Mononuclear cell (primary cell): ENCODE measurements around the gene SERINC4. TPM values are rescaled to one million over a fixed set of nuclear protein-coding genes. Genes with fewer than 3 reads are reported as not detected.
"Not testable (repeated sequence)": the region's sequence is repeated elsewhere in the genome, so short reads cannot be mapped to it uniquely, and the experiment has no call there.

ENCODE experiments used
- H3K27me3 ChIP-seq: 2 replicates; pipeline ENCODE4 v1.6.0; 2011; ENCODE audit warnings: low read length, control low read depth; ENCODE audit not compliant: insufficient read depth
- H3K4me1 ChIP-seq: 2 replicates; pipeline ENCODE4 v1.5.1; 2011; ENCODE audit warnings: mild to moderate bottlenecking, low read length, control low read depth; ENCODE audit not compliant: insufficient read depth
- H3K4me3 ChIP-seq: 2 replicates; pipeline ENCODE4 v1.5.1; 2011; ENCODE audit warnings: mild to moderate bottlenecking, low read length, moderate library complexity
- H3K9me3 ChIP-seq: 2 replicates; pipeline ENCODE4 v1.5.1; 2011; ENCODE audit warnings: low read depth, mild to moderate bottlenecking, control low read depth, low read length
- total RNA-seq: library from RNA; depleted of rRNA; stranded (reverse); fragments of >200 nt; gene quantifications from one replicate; pipeline ENCODE4 v1.2.3, GENCODE V29; 2012

SERINC4 gene
- total RNA-seq, 1 donor = not detected

DNA sequence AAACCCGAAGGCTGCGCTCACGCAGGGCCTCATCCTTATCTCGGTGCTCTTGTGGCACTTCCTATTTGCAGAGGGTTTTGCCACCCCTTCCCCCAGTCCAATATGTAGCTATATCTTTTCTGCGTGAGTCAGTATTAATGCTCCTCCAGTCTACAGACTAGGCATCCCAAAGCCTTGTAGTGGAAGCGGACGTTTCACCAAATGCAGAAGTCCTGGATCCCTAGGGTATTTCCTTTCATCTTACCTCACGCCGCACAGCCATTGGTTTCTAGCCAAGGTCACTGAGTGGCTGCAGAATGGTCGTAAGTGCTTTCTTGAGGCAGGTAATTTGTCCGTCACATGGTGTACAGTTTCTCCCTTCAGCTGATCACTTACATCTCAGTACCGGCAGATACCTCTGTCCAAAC, 53.1 kb downstream of the SERINC4 start:
- peaks cover 56% of the 10 kb centered on the region for H3K4me1 ChIP-seq
- not testable (repeated sequence) for H3K9me3 ChIP-seq, H3K27me3 ChIP-seq
- peak overlapping the region; percentile 78 for H3K4me3 ChIP-seq

DNA sequence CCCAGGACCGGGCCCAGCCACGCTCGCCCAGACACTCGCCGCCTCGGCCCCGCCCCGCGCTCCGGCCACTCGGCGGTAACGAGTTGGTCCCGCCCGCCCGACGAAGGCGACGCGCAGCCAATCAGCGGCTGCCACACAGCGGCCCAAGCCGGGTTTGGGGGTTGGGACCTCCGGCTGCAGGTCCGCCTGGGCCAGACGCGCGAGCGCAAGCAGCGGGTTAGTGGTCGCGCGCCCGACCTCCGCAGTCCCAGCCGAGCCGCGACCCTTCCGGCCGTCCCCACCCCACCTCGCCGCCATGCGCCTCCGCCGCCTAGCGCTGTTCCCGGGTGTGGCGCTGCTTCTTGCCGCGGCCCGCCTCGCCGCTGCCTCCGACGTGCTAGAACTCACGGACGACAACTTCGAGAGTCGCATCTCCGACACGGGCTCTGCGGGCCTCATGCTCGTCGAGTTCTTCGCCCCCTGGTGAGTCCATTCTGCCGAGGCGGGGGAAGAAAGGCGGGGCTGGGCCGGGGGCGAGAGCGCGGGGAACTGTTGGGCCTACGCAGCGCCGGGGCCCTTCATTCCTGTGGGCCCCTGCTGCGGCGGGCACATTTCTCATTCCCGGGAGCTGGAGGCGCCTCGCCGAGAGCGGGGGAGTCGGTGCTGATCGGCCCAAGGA, 53.6 kb downstream of the SERINC4 start, which contains the start of gene PDIA3:
TSS of gene PDIA3 (plus strand) at position 194 of the 658 bp plus-strand sequence. CDS start at position 296, 102 bp downstream.
- H3K27me3 ChIP-seq, H3K9me3 ChIP-seq: not testable (repeated sequence)
- peaks cover 53% of the 10 kb centered on the region for H3K4me1 ChIP-seq
- peak within 1 kb of the TSS; percentile 78 for H3K4me3 ChIP-seq

Other genes with a start within 250 kb of the SERINC4 start
- 9.9 TPM for gene PPIP5K1, start 210.0 kb downstream of the SERINC4 start, total RNA-seq
- gene CKMT1B, start 206.2 kb downstream of the SERINC4 start, total RNA-seq = not detected
- 0.42 TPM for gene STRC, start 181.4 kb downstream of the SERINC4 start, total RNA-seq
- 2.5 TPM for gene CATSPER2, start 151.4 kb downstream of the SERINC4 start, total RNA-seq
- not detected for gene CKMT1A, start 106.4 kb downstream of the SERINC4 start, total RNA-seq
- gene PDIA3, start 53.8 kb downstream of the SERINC4 start, total RNA-seq = 119 TPM
- gene ELL3, start 23.3 kb downstream of the SERINC4 start, total RNA-seq = 1.7 TPM
- 301 TPM for gene SERF2, start 7.9 kb downstream of the SERINC4 start, total RNA-seq
- gene HYPK, start 379 bp upstream of the SERINC4 start, total RNA-seq = 6.5 TPM
- 10.5 TPM for gene MFAP1, start 24.5 kb upstream of the SERINC4 start, total RNA-seq
- gene WDR76, start 26.8 kb upstream of the SERINC4 start, total RNA-seq = 6.7 TPM